Hypothalamus (tissue), 51 donors: ENCODE results near the gene ASPSCR1.
A peak's percentile ranks its signal among the peaks of the same experiment; 100 is the strongest.

ENCODE experiments used
- DNase-seq, 51 donors: peaks; one replicate each; lab custom pipeline; 2025; lab: John Stamatoyannopoulos, UW

ASPSCR1 gene

DNA sequence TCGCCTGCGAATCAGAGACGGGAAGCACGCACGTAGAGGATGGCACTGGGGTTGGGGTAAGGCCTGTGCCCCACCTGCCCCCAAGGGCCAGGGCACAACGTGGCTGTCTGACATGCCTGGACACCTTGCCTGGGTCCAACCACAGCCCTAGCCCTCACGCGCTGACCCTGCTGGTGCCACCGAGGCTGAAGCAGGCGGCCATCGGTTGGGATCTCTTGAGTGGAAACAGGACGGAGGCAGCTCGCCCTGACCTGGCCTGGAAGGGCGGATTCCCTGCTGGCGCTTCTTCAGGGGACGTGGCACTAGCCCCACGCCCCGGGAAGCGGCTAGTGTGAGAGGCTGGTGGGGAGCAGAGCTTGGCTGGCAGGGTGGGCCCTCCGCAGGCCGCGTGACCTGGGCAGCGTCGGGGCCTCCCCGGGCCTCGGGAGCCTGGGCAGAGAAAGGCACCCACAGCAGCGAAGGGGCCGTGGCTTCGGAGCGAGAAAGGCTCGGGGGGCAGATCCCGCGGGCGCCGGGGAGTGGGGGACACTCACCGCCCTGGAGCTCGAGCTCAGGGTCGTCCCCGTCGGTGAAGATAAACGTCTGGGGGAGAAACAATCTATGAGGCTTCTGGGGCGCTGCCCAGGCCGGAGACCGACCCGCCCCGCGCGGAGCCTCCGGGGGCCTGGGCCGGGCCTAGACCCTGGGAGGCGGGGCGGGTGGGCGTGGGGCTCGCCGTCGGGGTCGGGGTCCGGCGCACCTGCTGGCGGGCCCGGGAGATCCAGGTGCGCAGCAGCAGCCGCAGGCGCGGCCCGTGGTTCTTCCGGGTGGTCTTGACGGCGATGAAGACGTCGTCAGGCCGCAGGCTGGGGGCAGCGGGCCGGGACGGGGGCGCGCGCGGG, 73.6 kb downstream of the ASPSCR1 start:
- DNase-seq: no peak

DNA sequence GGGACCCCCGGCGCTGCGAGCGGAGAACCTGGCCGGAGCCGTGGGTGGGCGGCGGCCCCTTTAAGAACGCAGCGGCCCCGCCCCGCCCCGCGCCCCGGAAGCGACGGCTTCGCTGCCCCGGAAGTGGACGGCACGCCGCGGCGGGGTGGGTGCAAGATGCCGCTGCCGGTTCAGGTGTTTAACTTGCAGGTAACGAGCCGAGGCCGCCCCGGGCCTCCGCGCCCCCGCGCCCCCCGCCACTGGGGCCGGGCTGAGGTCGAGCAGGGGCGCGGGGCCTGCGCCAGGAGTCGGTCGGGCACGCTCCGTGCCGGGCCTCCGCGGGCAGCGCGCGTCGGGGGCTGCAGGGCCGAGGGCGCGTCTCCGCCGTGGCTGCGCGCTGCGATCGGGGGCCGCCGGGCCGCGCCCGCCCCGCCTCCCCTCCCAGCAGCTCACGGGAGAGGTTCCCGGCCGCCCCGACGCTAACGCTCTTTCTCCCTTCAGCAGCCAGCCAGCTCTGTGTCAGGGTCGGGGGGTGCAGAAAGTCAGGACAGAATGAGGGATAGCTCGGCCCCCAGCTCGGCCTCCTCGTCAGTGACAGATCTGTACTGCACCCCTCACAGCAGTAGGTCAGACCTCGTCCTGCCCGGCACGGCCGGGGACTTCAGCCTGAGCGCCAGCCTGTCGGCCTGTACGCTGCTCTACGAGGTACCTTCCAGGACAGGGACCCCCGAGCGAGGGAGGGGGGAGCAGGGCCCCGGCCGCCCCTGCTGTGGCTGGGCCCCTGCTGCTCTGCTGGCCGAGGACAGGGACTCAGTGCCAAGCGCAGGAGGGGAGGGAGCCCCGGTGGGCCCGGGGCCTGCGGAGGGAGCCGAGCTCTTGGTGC, 74.6 kb downstream of the ASPSCR1 start, which contains the start of the genes GPS1 and RFNG:
GPS1 (plus strand) TSS at position 123 of the 862 bp plus-strand sequence; CDS start at position 157, 34 bp downstream.
RFNG (minus strand) TSS at position 36 of the 862 bp plus-strand sequence. CDS start 45 bp downstream, outside the sequence.
- DNase-seq: peak in 48 of 51 donors; percentile 8 to 86 (median 60)

DNA sequence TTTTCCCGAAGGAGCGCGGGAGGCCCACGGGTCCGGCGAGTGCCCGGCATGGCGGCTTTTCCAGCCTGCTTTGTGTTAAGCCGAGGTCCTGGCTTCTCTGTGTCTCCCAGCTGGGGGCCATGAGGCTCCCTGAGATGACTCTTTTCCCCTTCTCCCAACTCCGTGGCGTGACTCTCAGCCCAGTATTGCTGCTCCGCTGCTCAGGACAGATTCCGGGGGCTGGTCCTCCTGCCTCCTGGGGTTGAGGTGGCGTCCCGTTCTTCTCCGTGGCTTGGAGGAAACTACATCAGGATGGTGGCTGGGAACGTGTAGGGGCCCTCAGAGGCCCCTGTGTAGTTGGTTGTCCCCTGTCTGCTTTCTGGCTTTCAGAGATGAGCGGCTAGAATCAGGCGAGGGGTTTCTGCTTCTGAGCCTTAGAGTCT, 75.2 kb downstream of the ASPSCR1 start:
- DNase-seq: no peak

DNA sequence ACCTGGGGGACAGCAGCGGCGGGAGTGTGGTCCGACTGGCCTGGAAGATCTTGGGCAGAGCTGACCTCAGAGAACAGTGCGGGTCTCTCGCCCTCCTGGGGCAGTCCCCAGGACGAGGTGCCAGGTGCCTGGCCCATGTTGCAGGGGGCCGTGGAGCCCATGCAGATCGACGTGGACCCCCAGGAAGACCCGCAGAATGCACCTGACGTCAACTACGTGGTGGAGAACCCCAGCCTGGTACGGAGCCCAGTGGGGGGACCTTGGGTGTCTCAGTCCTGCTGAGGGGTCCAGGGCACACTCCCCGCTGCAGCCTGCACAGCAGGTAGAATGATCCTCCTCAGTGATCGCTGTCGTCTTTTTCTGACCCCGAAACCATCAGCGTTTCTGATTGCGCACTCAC, 75.7 kb downstream of the ASPSCR1 start:
- DNase-seq: no peak

DNA sequence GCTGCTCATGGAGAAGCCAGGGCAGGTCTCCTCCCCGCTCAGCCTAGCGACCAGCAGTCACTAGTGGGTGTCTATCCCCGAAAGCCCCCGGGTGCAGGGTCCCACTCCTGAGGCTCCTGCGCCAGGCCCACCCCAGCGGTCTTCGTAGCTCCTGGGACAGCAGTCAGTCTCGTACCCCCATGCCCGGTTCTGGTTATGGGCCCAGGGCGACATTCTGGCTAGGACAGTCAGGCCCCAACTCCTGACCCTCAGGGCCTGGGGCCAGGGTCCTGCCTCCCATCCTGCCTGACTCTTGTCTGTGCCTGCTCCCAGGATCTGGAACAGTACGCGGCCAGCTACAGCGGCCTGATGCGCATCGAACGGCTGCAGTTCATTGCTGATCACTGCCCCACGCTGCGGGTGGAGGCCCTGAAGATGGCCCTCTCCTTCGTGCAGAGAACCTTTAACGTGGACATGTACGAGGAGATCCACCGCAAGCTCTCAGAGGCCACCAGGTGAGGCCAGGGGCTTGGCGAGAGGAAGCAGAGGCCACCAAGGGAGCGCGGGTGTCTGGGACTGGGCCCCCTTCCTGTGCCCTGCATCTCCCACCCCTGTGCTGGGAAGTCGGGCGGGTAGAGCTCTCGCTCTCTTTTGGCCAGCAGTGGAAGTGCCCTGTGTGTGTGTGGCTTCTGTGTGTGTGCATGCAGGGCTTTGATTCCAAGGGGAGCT, 76.3 kb downstream of the ASPSCR1 start:
- no peak for DNase-seq

DNA sequence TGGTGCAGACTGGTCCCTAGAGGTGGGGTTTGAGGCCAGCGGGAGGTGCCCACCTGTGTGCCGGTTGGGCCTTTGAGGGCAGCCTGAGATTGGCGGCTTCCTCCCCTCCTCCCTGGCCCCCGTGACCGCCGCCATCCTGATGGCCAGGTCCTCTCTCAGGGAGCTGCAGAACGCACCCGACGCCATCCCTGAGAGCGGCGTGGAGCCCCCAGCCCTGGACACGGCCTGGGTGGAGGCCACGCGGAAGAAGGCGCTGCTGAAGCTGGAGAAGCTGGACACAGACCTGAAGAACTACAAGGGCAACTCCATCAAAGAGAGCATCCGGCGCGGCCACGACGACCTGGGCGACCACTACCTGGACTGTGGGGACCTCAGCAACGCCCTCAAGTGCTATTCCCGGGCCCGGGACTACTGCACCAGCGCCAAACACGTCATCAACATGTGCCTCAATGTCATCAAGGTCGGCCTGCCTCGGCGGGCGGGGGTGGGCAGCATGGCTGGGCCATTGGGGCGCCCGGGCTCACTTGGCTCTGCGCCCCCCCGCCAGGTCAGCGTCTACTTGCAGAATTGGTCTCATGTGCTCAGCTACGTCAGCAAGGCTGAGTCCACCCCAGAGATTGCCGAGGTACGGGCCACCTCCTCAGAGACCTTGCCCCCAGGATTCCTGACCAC, 77.1 kb downstream of the ASPSCR1 start:
- DNase-seq: no peak

DNA sequence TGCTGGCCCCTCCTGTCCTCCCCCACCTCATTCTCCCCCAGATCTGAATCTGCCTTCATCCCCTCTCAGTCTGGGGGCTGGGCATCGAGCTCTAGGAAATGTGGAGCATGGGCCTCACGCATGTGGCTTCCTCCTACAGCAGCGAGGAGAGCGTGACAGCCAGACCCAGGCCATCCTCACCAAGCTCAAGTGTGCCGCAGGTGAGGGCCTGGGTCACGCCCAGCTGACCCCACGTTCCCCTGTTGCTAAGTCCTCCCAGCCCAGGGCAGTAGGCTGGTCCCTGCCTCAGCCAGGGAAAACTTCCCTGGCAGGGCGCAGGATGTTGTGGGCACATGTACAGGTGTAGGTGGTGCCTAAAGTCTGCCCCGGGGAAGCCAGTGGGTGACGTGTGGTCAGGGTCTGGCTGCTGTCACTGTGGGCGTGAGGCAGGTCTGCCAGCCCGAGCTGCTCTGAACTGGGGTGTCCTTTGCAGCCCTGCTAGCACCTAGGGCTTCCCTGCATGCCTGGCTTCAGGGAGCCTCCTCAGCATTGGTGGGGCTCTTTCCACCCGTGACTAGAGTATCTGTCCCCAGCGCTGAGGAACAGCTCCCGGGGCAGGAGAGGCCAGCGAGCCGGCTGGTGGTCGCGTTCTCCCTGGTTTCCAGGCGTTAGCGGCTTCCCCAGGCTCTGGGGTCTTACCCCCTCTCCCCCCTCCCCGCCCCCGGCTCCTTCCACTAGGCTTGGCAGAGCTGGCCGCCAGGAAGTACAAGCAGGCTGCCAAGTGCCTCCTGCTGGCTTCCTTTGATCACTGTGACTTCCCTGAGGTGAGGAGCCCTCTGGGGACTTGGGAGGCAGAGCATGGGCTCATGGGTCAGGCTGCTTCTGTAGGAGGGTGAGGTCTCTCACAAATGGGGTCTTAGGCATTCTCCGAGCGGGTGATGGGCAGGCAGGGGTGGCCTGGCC, 77.9 kb downstream of the ASPSCR1 start:
- no peak for DNase-seq

DNA sequence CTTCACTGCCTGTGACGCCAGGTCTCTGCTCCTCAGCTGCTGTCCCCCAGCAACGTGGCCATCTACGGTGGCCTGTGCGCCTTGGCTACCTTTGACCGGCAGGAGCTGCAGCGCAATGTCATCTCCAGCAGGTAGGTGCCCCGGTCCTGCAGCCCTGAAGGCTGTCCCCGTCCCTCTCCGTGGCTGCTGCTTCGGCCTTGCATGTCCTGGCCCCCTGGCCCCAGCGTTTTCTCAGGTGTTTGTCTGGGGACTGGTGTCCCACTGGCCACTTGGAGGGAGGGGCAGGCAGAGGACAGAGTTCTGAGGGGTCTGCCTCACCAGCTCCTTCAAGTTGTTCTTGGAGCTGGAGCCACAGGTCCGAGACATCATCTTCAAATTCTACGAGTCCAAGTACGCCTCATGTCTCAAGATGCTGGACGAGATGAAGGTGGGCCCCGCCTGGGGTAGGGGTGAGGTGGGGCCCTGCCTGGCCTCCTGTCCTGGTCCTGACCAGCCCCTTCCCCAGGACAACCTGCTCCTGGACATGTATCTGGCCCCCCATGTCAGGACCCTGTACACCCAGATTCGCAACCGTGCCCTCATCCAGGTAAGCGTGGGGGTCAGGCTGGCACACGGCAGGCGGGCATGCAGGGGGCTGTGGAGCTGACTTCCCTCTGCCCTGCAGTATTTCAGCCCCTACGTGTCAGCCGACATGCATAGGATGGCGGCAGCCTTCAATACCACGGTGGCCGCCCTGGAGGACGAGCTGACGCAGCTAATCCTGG, 78.7 kb downstream of the ASPSCR1 start:
- no peak for DNase-seq

DNA sequence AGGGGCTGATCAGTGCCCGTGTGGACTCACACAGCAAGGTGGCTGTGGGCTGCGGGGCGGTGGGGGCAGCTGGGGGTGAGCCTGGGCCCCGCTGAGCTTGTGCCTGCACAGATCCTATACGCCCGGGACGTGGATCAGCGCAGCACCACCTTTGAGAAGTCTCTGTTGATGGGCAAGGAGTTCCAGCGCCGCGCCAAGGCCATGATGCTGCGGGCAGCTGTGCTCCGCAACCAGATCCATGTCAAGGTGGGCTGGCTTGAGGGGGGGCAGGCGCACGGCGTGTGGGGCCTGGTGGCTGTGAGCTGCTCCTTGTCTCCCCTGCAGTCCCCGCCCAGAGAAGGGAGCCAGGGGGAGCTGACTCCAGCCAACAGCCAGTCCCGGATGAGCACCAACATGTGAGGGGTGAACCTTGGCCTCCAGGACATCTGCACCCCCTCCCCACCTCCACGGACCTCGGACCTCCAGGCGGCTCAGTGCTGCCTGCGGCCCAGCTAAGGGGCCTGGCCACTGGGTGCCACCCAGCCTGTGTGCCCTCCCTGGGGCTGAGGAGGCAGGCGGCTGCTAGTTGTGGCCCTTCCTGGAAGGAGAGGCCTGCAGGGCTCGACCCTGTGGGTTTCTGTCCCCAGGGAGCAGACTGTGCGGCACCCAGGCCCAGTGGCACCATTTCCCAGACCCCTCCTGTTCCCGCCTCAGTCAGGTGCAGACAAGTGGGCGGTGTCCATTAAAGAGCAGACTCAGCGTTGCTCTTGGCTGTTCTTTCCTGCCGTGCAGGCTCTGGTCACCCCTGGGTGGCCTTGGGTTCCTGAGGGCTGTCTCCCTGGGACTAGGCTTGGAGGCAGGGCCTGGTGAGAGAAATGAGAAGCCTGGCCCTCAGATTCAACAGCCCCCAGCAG, 79.5 kb downstream of the ASPSCR1 start:
- DNase-seq: no peak

DNA sequence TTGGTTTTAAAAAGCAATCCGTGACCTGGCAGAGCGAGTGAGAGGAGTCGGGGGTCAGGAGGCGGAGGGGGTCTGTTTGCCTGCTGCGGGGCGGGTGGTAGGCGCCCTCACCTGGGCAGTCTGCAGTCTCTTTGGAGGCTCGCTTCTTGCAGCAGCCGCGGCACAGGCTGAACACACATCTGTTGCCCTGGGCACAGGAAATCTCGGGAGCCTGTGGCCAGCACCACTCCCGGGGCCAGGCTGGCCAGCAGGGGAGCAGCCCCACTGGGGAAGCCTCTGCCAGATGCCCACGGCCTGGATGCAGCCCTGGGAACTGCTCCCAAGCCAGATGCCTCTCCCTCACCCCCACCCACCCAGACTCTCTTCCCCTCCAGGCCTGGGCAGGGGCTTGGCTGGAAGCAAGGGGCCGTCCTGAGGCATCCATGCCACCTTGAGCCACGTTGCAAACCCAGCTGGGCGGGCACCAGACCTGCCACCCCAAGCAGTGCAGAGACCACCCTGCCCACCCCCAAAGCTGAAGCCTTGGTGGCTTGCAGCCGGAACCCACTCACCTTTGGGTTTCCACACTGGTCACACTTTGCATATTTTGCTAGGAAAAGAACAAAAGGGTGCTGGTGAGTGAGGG, 80.9 kb downstream of the ASPSCR1 start:
- DNase-seq: no peak

DNA sequence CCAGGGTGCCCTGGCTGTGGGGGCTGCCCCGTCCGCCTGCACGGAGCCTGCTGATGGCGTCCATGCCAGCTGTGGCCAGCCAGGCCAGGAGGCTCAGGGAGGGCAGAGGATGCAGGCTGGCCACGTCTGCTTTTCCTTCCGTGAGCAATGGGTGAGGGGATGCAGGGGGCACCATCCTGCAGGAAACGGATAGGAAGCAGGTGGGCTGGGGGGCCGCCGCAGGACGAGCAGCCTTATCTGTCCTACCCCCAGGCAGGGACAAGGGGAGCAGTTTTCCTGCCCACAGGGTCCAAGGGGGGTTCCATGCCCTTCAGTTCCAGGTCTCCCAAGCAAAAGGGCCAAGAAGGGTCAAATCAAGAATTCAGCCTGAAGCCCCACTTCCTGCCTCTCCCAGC, 81.4 kb downstream of the ASPSCR1 start:
- DNase-seq: no peak

DNA sequence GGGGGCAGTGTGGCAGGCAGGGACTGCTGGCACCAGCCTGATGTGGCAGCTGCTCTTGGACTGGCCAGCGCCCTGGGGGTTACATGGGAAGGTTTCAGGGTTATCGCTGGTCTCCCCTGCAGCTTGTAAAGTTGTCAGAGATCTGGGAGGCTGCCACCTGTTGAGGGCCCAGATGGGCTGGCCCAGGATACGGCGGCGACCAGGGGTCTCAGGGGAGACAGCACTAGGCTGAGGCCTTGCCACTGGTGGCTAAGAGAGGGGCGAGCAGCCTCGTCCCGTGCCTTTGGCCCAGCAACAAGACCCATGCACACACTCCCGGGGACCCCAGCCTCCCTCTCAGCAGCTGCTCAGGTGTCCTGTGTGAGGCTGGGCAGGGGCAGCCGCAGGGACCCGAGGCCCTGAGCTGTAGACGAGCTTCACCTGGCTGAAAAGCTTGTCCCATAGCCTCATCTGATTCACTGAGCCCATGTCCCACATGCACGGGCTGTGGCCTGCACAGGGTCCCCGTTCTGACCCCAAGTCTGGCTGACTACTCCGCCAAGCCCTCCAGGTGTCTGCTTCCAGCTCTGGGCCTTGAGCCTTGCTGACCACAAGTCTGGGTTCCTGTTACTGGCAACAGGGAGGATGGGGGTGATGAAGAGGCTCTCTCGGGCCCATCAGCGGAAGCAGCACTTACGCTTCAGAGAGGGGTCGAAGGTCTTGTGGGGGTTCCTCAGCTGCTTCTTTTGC, 82.0 kb downstream of the ASPSCR1 start:
- no peak for DNase-seq

DNA sequence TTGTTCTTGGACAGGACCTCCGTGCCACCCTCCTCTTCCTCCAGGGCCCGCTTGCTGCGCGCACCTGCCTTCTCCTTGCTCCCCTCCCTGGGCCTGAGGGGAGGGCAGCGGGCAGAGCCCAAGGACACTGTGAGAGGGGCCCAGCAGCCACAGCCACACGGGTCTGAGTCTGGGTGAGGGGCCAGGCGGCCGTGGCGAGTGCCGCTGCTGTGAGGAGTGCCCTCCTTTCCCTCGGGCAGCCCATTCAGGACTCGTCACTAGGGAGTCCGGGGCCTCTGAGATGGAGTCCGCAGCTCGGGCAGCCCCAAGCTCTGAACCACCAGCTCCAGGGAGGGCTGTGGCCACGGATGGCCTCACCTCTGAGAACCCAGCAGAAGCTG, 82.6 kb downstream of the ASPSCR1 start:
- DNase-seq: no peak

DNA sequence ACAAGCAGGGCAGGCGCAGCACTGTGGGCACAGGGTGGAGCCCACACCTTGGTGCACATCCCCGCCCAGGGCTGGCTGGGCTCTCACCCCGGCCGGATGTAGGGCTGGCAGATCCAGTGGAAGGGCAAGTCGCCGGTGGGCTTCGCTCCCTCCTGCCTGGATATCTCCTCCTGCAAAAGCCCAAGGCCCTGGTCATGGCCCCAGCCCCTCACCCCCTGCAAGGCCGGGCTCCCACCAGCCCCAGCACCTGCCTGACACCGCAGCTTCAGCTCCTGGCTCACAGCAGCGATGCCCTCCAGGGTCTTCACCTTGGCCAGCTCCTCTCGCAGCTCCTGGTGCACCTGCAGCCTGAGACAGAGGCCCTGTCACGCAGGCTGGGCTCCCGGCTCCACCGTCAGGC, 83.2 kb downstream of the ASPSCR1 start:
- DNase-seq: no peak

DNA sequence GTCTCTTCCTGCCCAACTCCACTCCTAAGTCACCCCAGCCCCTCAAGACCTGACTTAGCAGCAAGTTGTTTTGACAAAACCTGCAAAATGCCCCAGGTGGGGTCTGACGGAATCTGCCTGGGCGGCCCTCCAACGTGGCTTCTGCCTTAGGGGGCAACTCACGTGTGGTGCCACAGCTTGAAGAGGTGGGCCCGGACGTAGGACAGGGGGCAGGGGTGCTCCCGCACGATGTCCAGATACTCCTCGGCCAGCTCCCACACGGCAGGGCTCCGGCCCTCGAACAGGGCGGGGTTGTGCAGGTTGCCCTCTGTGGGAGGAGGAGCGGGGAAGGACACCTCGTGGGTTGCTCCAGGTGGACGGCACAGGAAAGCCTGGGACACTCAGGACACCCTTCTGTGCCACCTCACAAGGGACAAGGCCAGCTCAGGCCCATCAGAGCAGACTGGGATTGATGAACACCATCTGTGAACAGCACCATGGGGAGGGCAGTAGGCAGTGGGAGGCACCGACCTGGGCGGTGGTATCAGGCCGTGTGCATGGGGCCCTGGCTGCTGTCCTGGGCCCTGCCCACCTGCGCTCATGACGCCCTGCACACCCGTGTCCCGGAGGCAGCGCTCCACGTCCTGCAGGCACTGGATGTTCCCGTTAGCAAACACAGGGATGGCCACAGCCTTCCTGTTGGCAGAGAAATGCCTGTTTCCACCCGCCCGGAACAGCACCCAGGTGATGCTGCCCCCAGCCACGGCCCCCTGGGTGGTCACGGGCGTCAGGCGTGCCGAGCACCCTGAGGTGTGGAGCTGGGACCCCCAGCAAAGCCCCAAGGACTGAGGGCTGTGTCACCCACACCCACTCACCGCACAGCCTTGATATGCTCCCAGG, 83.9 kb downstream of the ASPSCR1 start:
- no peak for DNase-seq
